Measurements from ENCODE around the gene IL1RL1. TPM values are rescaled to one million over a fixed set of nuclear protein-coding genes. Genes with fewer than 3 reads are reported as not detected.

The IL1RL1 gene
- polyA plus RNA-seq, 1 donor: 0.46 TPM

GRCh38 chr2:102334486-102334885 lies 23.1 kb downstream of the IL1RL1 start:
- no CpG with 5 or more reads among the region's 1 CpG for WGBS (ENCODE audit: insufficient coverage, low lambda C conversion rate)
- Histone ChIP-seq H3K27ac (ENCODE audit: low read length) (no peak overlapping the region), H3K27me3 (ENCODE audit: control insufficient read depth, insufficient read depth, low read length) (peaks cover 5% of the 10 kb centered on the region), H3K9me3 (ENCODE audit: control insufficient read depth, low read depth, low read length) (no peaks in the 10 kb centered on the region), H3K36me3 (ENCODE audit: control insufficient read depth, insufficient read depth, low read length) (no peaks in the 10 kb centered on the region), H3K4me1 (ENCODE audit: control insufficient read depth, insufficient read depth, low read length) (no peaks in the 10 kb centered on the region), H3K4me3 (ENCODE audit: low read length) (no peak overlapping the region)
- no peak for DNase-seq

- Histone ChIP-seq H3K27me3 (ENCODE audit: control insufficient read depth, insufficient read depth, low read length) (peaks cover 5% of the 10 kb centered on the region), H3K4me3 (ENCODE audit: low read length) (no peak overlapping the region), H3K36me3 (ENCODE audit: control insufficient read depth, insufficient read depth, low read length) (no peaks in the 10 kb centered on the region), H3K27ac (ENCODE audit: low read length) (no peak overlapping the region), H3K4me1 (ENCODE audit: control insufficient read depth, insufficient read depth, low read length) (no peaks in the 10 kb centered on the region), H3K9me3 (ENCODE audit: control insufficient read depth, low read depth, low read length) (no peaks in the 10 kb centered on the region)
- no peak for DNase-seq
- WGBS (ENCODE audit: insufficient coverage, low lambda C conversion rate): 0% methylated on average over 2 of the region's 8 CpGs
These were observed 24.6 kb downstream of the IL1RL1 start for GRCh38 chr2:102335871-102336366.

DNA sequence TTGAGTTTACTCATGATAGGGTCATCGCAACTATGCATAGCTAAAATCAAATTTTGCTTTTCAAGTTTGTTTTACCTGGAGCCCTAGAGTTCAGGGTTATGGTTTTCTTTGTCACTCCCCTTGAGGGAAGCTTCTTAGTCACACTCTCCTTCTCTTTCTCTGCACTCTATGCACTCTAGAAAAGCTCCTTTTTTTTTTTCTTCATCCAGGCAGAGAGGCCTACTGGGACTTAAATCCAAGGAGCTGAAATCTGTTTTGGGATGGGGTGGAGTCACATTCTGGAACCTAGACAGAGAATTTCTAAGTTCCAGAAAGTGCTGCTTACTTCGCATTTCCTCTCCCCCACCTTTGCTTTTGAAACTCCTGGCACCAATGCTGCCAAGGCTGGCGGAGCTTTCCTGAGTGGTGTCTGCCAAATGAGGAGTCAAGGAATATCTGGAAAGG lies 25.2 kb downstream of the IL1RL1 start:
- no peaks in the 10 kb centered on the region for H3K4me1 ChIP-seq (ENCODE audit: control insufficient read depth, insufficient read depth, low read length)

GRCh38 chr2:102337012-102337411 lies 25.6 kb downstream of the IL1RL1 start:
- H3K27me3 ChIP-seq (ENCODE audit: control insufficient read depth, insufficient read depth, low read length): peaks cover 5% of the 10 kb centered on the region
- H3K9me3 ChIP-seq (ENCODE audit: control insufficient read depth, low read depth, low read length): no peaks in the 10 kb centered on the region
- no peaks in the 10 kb centered on the region for H3K36me3 ChIP-seq (ENCODE audit: control insufficient read depth, insufficient read depth, low read length)
- no peak overlapping the region for H3K27ac ChIP-seq (ENCODE audit: low read length)
- H3K4me3 ChIP-seq (ENCODE audit: low read length): no peak overlapping the region
- no CpG with 5 or more reads among the region's 1 CpG for WGBS (ENCODE audit: insufficient coverage, low lambda C conversion rate)
- DNase-seq: no peak
- no peaks in the 10 kb centered on the region for H3K4me1 ChIP-seq (ENCODE audit: control insufficient read depth, insufficient read depth, low read length)

More for the DNA sequence above, 25.2 kb downstream of the IL1RL1 start:
- no CpG with 5 or more reads among the region's 3 CpGs for WGBS (ENCODE audit: insufficient coverage, low lambda C conversion rate)
- DNase-seq: no peak
- H3K27me3 ChIP-seq (ENCODE audit: control insufficient read depth, insufficient read depth, low read length): peaks cover 5% of the 10 kb centered on the region
- H3K9me3 ChIP-seq (ENCODE audit: control insufficient read depth, low read depth, low read length): no peaks in the 10 kb centered on the region
- no peaks in the 10 kb centered on the region for H3K36me3 ChIP-seq (ENCODE audit: control insufficient read depth, insufficient read depth, low read length)
- no peak overlapping the region for H3K27ac ChIP-seq (ENCODE audit: low read length)
- H3K4me3 ChIP-seq (ENCODE audit: low read length): no peak overlapping the region

GRCh38 chr2:102337481-102338386 lies 26.4 kb downstream of the IL1RL1 start:
- no peak overlapping the region for H3K27ac ChIP-seq (ENCODE audit: low read length)
- H3K36me3 ChIP-seq (ENCODE audit: control insufficient read depth, insufficient read depth, low read length): no peaks in the 10 kb centered on the region
- WGBS (ENCODE audit: insufficient coverage, low lambda C conversion rate): 40% methylated on average over 1 of the region's 3 CpGs
- H3K4me3 ChIP-seq (ENCODE audit: low read length): no peak overlapping the region
- H3K9me3 ChIP-seq (ENCODE audit: control insufficient read depth, low read depth, low read length): no peaks in the 10 kb centered on the region
- no peak for DNase-seq
- H3K27me3 ChIP-seq (ENCODE audit: control insufficient read depth, insufficient read depth, low read length): peaks cover 8% of the 10 kb centered on the region
- no peaks in the 10 kb centered on the region for H3K4me1 ChIP-seq (ENCODE audit: control insufficient read depth, insufficient read depth, low read length)

DNA sequence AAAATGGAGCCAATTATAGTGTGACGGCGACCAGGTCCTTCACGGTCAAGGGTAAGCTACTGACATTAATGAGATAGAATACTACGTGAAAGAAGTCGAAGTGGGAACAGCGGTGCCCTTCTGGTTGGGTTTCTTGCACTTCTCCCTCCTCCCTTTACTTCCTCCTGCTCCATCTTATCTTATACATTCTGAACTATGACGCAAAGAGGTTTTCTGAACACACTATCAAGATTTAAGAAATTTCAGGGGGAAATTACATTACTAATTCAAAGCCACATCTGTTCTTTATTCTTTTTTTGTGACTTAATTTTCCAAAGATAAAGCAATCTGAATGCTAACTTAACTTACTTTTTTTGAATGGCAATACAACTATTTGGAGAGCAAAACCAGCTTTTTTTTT lies 29.4 kb downstream of the IL1RL1 start:
- no peaks in the 10 kb centered on the region for H3K9me3 ChIP-seq (ENCODE audit: control insufficient read depth, low read depth, low read length)
- H3K4me1 ChIP-seq (ENCODE audit: control insufficient read depth, insufficient read depth, low read length): no peaks in the 10 kb centered on the region
- no peak overlapping the region for H3K27ac ChIP-seq (ENCODE audit: low read length)
- H3K4me3 ChIP-seq (ENCODE audit: low read length): no peak overlapping the region
- H3K27me3 ChIP-seq (ENCODE audit: control insufficient read depth, insufficient read depth, low read length): peaks cover 11% of the 10 kb centered on the region
- WGBS (ENCODE audit: insufficient coverage, low lambda C conversion rate): no CpG with 5 or more reads among the region's 7 CpGs
- no peaks in the 10 kb centered on the region for H3K36me3 ChIP-seq (ENCODE audit: control insufficient read depth, insufficient read depth, low read length)
- DNase-seq: no peak

DNA sequence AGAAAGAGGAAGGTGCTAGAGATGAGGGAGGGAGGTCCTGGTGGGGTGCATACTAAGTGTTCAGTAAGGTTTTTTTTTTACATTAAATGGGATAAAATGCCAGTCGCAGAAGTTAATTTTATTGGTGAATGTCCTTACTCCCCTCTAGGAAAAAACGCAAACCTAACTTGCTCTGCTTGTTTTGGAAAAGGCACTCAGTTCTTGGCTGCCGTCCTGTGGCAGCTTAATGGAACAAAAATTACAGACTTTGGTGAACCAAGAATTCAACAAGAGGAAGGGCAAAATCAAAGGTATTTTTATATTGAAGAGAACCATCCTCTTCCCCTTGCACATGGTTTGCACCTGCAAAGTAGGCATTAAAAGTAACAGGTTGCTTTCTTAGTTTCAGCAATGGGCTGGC lies 31.5 kb downstream of the IL1RL1 start:
- no peaks in the 10 kb centered on the region for H3K9me3 ChIP-seq (ENCODE audit: control insufficient read depth, low read depth, low read length)
- H3K4me3 ChIP-seq (ENCODE audit: low read length): no peak overlapping the region
- H3K36me3 ChIP-seq (ENCODE audit: control insufficient read depth, insufficient read depth, low read length): no peaks in the 10 kb centered on the region
- H3K27ac ChIP-seq (ENCODE audit: low read length): no peak overlapping the region
- peaks cover 7% of the 10 kb centered on the region for H3K27me3 ChIP-seq (ENCODE audit: control insufficient read depth, insufficient read depth, low read length)
- DNase-seq: no peak
- WGBS (ENCODE audit: insufficient coverage, low lambda C conversion rate): 47% methylated on average over 2 of the region's 3 CpGs
- no peaks in the 10 kb centered on the region for H3K4me1 ChIP-seq (ENCODE audit: control insufficient read depth, insufficient read depth, low read length)

DNA sequence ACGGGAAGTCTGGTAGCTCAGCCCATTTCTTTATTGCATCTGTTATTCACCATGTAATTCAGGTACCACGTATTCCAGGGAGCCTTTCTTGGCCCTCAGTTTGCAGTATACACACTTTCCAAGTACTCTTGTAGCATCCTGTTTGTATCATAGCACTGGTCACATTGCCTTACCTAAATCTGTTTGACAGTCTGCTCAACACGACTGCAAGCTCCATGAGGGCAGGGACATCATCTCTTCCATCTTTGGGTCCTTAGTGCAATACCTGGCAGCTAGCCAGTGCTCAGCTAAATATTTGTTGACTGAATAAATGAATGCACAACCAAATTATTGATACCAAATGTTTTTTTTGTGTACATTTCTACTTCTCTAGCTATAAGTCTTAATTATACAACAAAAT lies 33.0 kb downstream of the IL1RL1 start:
- 100% methylated on average over 1 of the region's 3 CpGs for WGBS (ENCODE audit: insufficient coverage, low lambda C conversion rate)
- Histone ChIP-seq H3K9me3 (ENCODE audit: control insufficient read depth, low read depth, low read length) (no peaks in the 10 kb centered on the region), H3K27ac (ENCODE audit: low read length) (no peak overlapping the region), H3K27me3 (ENCODE audit: control insufficient read depth, insufficient read depth, low read length) (peaks cover 7% of the 10 kb centered on the region), H3K36me3 (ENCODE audit: control insufficient read depth, insufficient read depth, low read length) (no peaks in the 10 kb centered on the region), H3K4me3 (ENCODE audit: low read length) (no peak overlapping the region), H3K4me1 (ENCODE audit: control insufficient read depth, insufficient read depth, low read length) (no peaks in the 10 kb centered on the region)
- DNase-seq: no peak

GRCh38 chr2:102345329-102345920 lies 34.1 kb downstream of the IL1RL1 start:
- H3K4me1 ChIP-seq (ENCODE audit: control insufficient read depth, insufficient read depth, low read length): no peaks in the 10 kb centered on the region
- H3K36me3 ChIP-seq (ENCODE audit: control insufficient read depth, insufficient read depth, low read length): no peaks in the 10 kb centered on the region
- no peak overlapping the region for H3K27ac ChIP-seq (ENCODE audit: low read length)
- no peak overlapping the region for H3K4me3 ChIP-seq (ENCODE audit: low read length)
- WGBS (ENCODE audit: insufficient coverage, low lambda C conversion rate): no CpG with 5 or more reads among the region's 4 CpGs
- no peak for DNase-seq
- H3K9me3 ChIP-seq (ENCODE audit: control insufficient read depth, low read depth, low read length): no peaks in the 10 kb centered on the region
- H3K27me3 ChIP-seq (ENCODE audit: control insufficient read depth, insufficient read depth, low read length): peaks cover 8% of the 10 kb centered on the region

GRCh38 chr2:102346381-102347130 lies 35.2 kb downstream of the IL1RL1 start:
- Histone ChIP-seq H3K9me3 (ENCODE audit: control insufficient read depth, low read depth, low read length) (no peaks in the 10 kb centered on the region), H3K27ac (ENCODE audit: low read length) (no peak overlapping the region), H3K27me3 (ENCODE audit: control insufficient read depth, insufficient read depth, low read length) (peaks cover 12% of the 10 kb centered on the region), H3K4me3 (ENCODE audit: low read length) (no peak overlapping the region), H3K4me1 (ENCODE audit: control insufficient read depth, insufficient read depth, low read length) (no peaks in the 10 kb centered on the region), H3K36me3 (ENCODE audit: control insufficient read depth, insufficient read depth, low read length) (no peaks in the 10 kb centered on the region)
- no peak for DNase-seq
- 90% methylated on average over 3 of the region's 7 CpGs for WGBS (ENCODE audit: insufficient coverage, low lambda C conversion rate)
